Activated CD4-positive, alpha-beta T cell treated with anti-CD3 and anti-CD28 coated beads, Interleukin-2, amount 50 U/mL, for 48 hours (primary cell): ENCODE data around the gene ANKRD10.
"Not testable (repeated sequence)": the region's sequence is repeated elsewhere in the genome, so short reads cannot be mapped to it uniquely, and the experiment has no call there.

Source experiments
- DNase-seq, 2 experiments: peaks; one replicate each; pipeline ENCODE4 v3.0.0-alpha.2; 2020

Gene ANKRD10

GRCh38 chr13:110915057-110915873, at the start of gene ANKRD10:
Gene ANKRD10, minus strand, starts transcription at chr13:110915069. Its CDS starts 135 bp downstream, at chr13:110914934.
- peak; percentile 97 to 98 for DNase-seq

- DNase-seq, result no peak
These were observed 49.6 kb upstream of the ANKRD10 start for GRCh38 chr13:110964229-110965037.

DNA sequence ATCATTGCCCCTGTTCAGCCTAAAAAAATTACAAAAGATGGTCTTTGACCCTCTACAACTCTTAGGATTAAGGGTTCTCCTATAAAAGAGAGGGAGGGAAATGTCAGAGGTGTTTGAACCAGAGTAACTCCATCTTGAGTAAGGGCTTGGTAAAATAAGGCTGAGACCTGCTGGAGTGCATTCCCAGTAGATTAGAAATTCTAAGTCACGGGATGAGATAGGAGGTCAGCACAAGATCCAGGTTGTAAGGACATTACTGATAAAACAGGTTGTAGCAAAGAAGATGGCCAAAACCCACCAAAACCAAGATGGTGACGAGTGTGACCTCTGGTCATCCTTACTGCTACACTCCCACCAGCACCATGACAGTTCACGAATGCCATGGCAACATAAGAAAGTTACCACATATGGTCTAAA, 48.7 kb upstream of the ANKRD10 start:
- no peak for DNase-seq

DNA sequence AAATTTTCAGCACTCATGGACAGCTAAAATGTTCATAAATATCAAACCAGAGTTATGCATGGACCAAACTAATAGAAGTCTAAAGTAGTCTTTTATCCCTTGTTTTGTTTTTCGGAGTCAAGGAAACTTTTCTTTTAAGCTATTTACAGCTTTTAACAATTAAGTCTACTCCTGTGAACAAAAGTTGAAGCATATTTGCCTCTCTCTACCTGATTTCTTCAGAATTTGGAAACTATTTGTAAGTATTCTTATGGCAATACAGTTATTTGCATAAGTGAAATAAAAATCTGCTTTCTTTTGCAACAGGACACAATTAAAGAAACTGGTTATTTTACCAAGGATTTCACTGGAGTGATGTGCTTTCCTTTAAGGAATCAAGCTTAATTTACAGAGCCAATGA, 47.1 kb upstream of the ANKRD10 start:
- DNase-seq, result no peak

GRCh38 chr13:110960204-110960603, 45.3 kb upstream of the ANKRD10 start:
- no peak for DNase-seq

- no peak for DNase-seq
These were observed 43.1 kb upstream of the ANKRD10 start for GRCh38 chr13:110957931-110958330.

GRCh38 chr13:110957181-110957884, 42.5 kb upstream of the ANKRD10 start:
- no peak for DNase-seq

GRCh38 chr13:110956216-110956615, 41.3 kb upstream of the ANKRD10 start:
- DNase-seq, result not testable (repeated sequence)

DNA sequence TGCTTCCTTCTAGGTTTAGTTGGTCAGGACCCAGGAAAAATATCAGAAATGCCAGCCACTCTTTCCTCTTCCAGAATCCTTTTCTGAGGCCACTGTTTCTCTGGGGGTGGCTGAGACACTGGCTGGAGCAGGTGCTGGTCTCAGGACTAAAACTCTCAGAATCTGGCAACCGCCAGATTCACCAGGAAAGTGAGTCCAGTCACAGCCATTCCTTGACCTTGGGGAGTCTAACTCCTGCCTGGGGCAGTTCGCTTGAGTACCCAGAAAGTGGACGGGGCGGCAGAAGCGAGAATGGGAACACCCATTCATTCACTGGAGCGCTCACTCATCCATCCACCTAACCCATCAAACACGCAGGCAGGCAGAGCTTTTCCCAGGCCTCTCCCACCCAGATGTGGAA, 40.7 kb upstream of the ANKRD10 start:
- DNase-seq, result not testable (repeated sequence)

DNA sequence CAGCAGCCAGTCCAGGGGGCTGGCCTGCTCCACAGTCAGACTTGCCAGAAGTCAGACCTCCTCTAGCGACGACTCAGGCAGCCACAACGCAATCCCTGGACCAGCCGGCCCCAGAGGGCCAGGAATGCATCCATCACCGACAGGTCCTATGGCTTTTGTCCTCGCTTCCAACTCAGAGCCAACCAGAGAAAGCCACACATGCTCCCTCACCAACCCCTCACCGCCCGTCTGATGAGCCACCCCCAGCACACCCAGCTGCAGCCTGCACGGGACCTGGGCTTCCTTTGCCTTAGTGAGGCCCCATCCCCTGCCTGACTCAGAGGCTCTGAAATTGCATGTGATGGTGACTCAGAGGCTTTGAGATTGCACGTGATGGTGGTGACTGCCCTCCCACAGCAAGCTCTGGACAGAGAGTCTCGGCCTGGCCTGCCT, 40.2 kb upstream of the ANKRD10 start:
- DNase-seq, result peak; percentile 49 to 60

- DNase-seq, result not testable (repeated sequence)
These were observed 39.7 kb upstream of the ANKRD10 start for GRCh38 chr13:110954533-110954920.

- DNase-seq, result no peak
These were observed 39.1 kb upstream of the ANKRD10 start for GRCh38 chr13:110953833-110954532.

- no peak for DNase-seq
These were observed 38.5 kb upstream of the ANKRD10 start for GRCh38 chr13:110953416-110953815.

DNA sequence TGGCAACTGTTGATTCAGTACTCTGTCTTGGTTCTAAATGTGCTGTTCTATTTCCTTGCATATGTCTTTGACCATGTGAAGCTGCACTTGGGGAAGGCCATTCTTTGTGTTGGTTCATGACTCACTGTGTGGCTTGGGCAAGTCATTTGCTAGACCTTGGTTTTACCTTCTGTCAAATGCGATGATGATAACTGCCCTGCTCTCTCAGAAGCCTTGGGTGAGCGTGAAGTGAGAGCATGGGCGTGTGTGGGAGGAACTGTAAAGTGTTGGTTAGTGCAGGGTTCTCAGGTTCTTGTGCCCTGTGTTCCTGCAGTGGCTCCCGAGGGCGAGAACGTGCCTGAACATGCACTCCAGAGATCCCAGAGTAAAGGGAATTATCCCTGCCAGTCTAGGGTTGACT, 37.3 kb upstream of the ANKRD10 start:
- DNase-seq, result not testable (repeated sequence)

GRCh38 chr13:110950819-110951570, 36.1 kb upstream of the ANKRD10 start:
- no peak for DNase-seq

GRCh38 chr13:110950356-110950755, 35.5 kb upstream of the ANKRD10 start:
- no peak for DNase-seq

GRCh38 chr13:110949628-110950027, 34.8 kb upstream of the ANKRD10 start:
- DNase-seq, result no peak

- no peak for DNase-seq
These were observed 34.2 kb upstream of the ANKRD10 start for GRCh38 chr13:110949116-110949515.

DNA sequence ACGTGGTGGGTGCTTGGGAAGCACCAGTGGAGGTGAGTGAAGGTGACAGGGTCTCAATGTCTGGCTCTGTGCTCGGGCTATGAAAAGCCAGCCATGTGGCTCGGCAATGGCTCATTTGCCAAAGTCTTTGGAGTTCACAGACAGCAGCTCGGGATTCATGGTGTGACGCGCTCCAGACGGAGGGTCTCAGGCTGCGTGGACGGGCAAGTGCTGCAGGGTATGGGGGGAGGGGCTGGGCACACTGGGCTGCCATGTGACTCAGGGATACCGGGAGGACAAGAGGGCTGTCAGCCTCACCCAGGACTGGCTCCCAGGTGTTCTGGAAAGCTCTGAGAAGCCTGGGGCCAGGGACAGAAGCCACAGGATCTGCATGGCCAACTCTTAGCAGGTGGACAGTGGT, 32.5 kb upstream of the ANKRD10 start:
- DNase-seq, result not testable (repeated sequence)

DNA sequence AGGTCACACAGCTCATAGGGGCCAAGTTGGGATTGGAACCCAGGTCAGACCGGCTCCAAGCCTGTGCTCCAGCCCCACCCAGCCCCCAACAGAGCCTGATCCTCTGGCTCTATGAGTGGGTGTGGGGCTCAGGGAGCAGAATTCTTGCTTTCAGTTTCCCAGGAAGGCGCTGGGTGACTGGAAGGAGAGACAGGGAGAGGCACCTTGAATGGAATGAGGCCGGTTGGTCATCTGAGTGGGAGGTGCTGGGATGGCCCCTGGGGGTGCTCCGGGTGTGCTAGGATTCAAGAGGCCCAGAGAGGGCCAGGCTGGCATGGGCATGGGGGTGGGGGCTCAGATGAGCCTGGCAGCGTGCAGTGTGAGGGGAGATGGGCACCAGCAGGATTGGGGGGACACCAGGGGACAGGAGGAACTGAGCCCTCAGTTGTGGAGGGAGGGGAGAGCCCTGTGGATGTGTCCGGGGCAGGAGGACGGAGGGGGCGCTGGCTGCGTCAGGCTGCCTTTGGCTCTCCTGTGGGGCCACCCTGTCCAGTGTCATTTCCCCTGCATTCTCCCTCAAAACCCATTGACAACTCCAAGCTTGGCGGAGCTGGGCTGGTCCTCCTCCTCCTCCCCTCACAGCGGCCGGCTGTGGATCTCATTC, 31.2 kb upstream of the ANKRD10 start:
- DNase-seq, result no peak
